Left lung (tissue), 10 donors: ENCODE data around the gene CLDN5. TPM values are rescaled to one million over a fixed set of nuclear protein-coding genes. Genes with fewer than 3 reads are reported as not detected.

ENCODE experiments used
- ATAC-seq: fragments of 200-7000 bp; cut with Tn5 transposase; one replicate; pipeline ENCODE4 v1.9.1; 2020; ENCODE audit warnings: moderate library complexity
- DNase-seq, 4 donors: peaks; one replicate each; pipeline ENCODE4 v3.0.0-alpha.2; 2013 to 2020
- H3K27ac ChIP-seq, 2 donors: fragments of 200-600 bp; sonication (generic) in 1 of 2; one replicate each; pipeline versions ENCODE4 v1.5.0 to v1.8.0; 2020 to 2021
- H3K27me3 ChIP-seq, 2 donors: fragments of 200-600 bp; sonication (generic) in 1 of 2; one replicate each; pipeline versions ENCODE4 v1.5.0 to v1.8.0; 2020 to 2021
- H3K36me3 ChIP-seq, 2 donors: fragments of 200-600 bp; sonication (generic) in 1 of 2; one replicate each; pipeline versions ENCODE4 v1.5.0 to v1.8.0; 2020 to 2021
- H3K4me1 ChIP-seq, 2 donors: fragments of 200-600 bp; one replicate each; pipeline ENCODE4 v1.8.0; 2021
- H3K4me3 ChIP-seq, 2 donors: fragments of 200-600 bp; sonication (generic) in 1 of 2; one replicate each; pipeline versions ENCODE4 v1.5.0 to v1.8.0; 2020 to 2021; ENCODE audit warnings: mild to moderate bottlenecking in 1 of 2
- H3K9me3 ChIP-seq, 2 donors: fragments of 200-600 bp; sonication (generic) in 1 of 2; one replicate each; pipeline versions ENCODE4 v1.5.0 to v1.8.0; 2020 to 2021
- intact Hi-C, 2 donors: fragments of 100-400 bp; cut with DNase I; formaldehyde crosslinking; loops; one replicate each; pipeline versions ENCODE4 v1.11.2 to v1.14.2; 2022
- polyA plus RNA-seq, 6 donors: library from polyadenylated mRNA; unstranded; fragments of 120-200 nt; gene quantifications; one replicate each; pipeline ENCODE4 v1.2.1, GENCODE V29; 2013; ENCODE audit not compliant: insufficient read length in 6 of 6
- total RNA-seq, 2 donors: library from RNA; stranded (reverse); fragmentation: NEBNext Ultra II Directional; extraction: Animal tissue kit (Norgen Biotek cat#: 25700); gene quantifications; one replicate each; pipeline ENCODE4 v1.2.1, GENCODE V29; 2021
- TF ChIP-seq, protein P1 (sequence below), 2 donors: fragments of 200-600 bp; sonication (generic) in 1 of 2; IDR thresholded peaks; one replicate each; pipeline versions ENCODE4 v1.5.0 to v1.8.0; 2021; ENCODE audit warnings: antibody characterized with exemption in 2 of 2
- donor health status: DM: no; HTN: yes; CAD: no.
- donor health status: DM: no; HTN: no; CAD: no.

CLDN5 gene
- total and polyA plus RNA-seq, 8 donors, result 56.4 to 90.7 (median 70.8) TPM

- Histone ChIP-seq H3K27me3 (peaks cover 0 to 2% of the 10 kb centered on the region in 2 donors), H3K27ac (no peak overlapping the region), H3K4me1 (no peaks in the 10 kb centered on the region), H3K9me3 (peaks cover 0 to 11% of the 10 kb centered on the region in 2 donors), H3K36me3 (peaks cover 0 to 23% of the 10 kb centered on the region in 2 donors), H3K4me3 (no peak overlapping the region)
- intact Hi-C loops, result no loop called here
- DNase-seq (no peak), ATAC-seq (no peak)
- TF ChIP-seq, protein P1, sequence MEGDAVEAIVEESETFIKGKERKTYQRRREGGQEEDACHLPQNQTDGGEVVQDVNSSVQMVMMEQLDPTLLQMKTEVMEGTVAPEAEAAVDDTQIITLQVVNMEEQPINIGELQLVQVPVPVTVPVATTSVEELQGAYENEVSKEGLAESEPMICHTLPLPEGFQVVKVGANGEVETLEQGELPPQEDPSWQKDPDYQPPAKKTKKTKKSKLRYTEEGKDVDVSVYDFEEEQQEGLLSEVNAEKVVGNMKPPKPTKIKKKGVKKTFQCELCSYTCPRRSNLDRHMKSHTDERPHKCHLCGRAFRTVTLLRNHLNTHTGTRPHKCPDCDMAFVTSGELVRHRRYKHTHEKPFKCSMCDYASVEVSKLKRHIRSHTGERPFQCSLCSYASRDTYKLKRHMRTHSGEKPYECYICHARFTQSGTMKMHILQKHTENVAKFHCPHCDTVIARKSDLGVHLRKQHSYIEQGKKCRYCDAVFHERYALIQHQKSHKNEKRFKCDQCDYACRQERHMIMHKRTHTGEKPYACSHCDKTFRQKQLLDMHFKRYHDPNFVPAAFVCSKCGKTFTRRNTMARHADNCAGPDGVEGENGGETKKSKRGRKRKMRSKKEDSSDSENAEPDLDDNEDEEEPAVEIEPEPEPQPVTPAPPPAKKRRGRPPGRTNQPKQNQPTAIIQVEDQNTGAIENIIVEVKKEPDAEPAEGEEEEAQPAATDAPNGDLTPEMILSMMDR (IDR thresholded peaks at IDR 0.05), result no peak
Observed at GRCh38 chr22:19517171-19517500, 7.1 kb downstream of the CLDN5 start.

DNA sequence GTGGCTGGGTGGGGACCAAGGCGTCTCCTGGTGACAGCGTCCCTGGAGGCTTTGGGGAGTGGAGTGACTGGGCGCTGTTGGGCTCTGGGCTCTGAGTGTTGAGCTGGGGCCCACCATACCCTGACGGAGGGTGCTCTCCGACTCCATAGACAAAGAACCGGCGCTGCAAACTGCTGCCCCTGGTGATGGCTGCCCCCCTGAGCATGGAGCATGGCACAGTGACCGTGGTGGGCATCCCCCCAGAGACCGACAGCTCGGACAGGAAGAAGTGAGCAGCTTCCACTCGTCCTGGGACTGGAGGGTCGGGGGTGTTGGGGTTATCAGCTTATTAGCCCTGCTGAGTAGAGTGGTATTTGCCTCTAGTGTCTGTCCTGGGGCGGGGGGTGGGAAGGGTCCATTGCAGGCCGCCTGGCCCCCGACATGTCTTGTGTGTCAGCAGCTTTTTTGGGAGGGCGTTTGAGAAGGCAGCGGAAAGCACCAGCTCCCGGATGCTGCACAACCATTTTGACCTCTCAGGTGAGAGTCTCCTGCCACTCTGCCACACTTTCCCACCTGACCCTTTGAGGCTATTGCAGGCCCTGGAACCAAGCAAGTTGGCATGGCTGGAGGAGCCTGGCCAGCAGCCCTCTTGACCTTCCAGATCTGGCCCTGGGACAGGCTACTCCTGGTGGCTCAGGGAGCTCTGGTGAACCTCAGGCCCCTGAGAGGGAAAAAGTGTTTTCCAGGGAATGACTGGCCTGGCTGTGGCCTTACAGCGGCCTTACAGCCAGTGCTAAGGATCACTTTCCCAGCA is 7.6 kb downstream of the CLDN5 start:
- Histone ChIP-seq H3K36me3 (peaks cover 0 to 23% of the 10 kb centered on the region in 2 donors), H3K4me1 (no peaks in the 10 kb centered on the region), H3K27me3 (no peaks in the 10 kb centered on the region), H3K4me3 (no peak overlapping the region), H3K27ac (no peak overlapping the region), H3K9me3 (peaks cover 0 to 11% of the 10 kb centered on the region in 2 donors)
- intact Hi-C loops, result no loop called here
- ATAC-seq, result no peak
- TF ChIP-seq, protein P1 (IDR thresholded peaks at IDR 0.05), result no peak
- DNase-seq, result no peak

DNA sequence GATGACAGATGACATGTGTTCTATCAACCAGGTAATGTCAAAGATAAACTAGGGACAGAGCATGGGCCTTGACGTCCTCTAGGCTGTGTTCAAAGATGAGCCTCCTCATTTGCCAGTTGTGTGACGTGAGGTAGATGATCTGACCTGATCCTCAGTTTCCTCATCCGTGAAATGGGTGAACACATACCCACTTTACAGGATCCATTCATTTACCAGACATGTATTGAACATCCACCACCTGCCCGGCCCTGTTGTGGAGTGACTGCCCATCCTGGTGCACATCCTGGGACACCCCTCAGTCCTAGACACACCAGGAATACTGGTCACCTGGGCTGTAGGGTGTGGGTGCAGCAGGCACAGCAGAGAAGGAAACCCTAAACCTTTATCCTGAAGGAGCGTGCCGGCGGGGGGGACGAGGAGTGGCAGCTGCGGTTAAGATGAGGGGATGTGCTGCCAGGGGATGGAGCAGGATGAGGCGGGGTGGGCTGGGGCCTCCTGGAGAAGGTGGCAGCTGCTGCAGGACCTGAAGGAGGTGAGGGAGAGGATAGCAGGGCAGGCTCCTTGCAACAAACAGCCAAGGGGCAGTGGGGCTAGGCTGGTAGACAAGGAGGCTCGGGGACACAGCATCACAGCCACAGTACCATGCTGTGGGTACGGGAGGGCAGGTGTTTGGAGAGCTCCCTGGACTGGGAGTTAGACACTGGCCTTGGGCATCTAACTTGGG is 8.4 kb downstream of the CLDN5 start:
- no peaks in the 10 kb centered on the region for H3K4me1 ChIP-seq
- H3K27me3 ChIP-seq, result no peaks in the 10 kb centered on the region
- H3K27ac ChIP-seq, result no peak overlapping the region
- H3K9me3 ChIP-seq, result peaks cover 0 to 11% of the 10 kb centered on the region in 2 donors
- H3K4me3 ChIP-seq, result no peak overlapping the region
- no peak for ATAC-seq
- TF ChIP-seq, protein P1 (IDR thresholded peaks at IDR 0.05), result no peak
- H3K36me3 ChIP-seq, result peaks cover 0 to 23% of the 10 kb centered on the region in 2 donors
- DNase-seq, result no peak
- intact Hi-C loops, result no loop called here

DNA sequence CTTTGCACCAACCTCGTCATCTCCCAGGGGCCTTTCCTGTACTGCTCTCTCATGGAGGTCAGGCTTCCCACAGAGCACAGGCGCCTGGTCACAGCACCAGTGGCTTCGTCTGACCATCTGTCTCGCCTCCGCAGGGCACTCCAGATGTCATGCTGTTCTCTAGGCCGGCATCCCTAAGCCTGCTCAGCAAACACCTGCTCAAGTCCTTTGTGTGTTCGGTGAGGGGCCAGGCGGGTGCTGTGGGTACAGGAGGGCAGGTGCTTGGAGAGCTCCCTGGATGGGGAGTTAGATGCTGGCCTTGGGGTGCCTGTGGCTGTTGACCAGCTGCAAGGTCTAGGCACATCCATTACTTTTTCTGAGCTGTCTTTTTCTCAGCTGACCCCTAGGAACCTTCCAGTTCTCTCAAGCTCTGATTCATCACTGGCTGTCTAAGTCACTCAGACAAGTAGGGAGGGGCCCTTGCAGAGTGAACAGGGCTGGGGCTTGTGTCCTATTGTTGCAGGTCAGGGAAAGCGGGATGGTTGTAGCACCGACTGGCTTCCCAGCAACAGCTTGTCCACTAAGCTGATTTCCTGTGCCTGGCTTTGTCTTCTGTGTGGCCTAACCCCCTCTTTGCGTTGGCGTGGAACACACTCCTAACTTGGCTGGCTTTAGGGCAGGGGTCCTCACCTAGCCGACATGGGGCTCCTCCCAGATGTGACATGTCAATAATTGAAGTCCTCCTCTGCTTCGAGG is 9.2 kb downstream of the CLDN5 start:
- H3K4me3 ChIP-seq, result no peak overlapping the region
- H3K9me3 ChIP-seq, result peaks cover 0 to 11% of the 10 kb centered on the region in 2 donors
- no peak for DNase-seq
- intact Hi-C loops, result no loop called here
- H3K27ac ChIP-seq, result no peak overlapping the region
- TF ChIP-seq, protein P1 (IDR thresholded peaks at IDR 0.05), result no peak
- peaks cover 0 to 23% of the 10 kb centered on the region in 2 donors for H3K36me3 ChIP-seq
- ATAC-seq, result no peak
- no peaks in the 10 kb centered on the region for H3K4me1 ChIP-seq
- no peaks in the 10 kb centered on the region for H3K27me3 ChIP-seq

- H3K4me3 ChIP-seq, result no peak overlapping the region
- H3K27ac ChIP-seq, result no peak overlapping the region
- no peaks in the 10 kb centered on the region for H3K4me1 ChIP-seq
- ATAC-seq, result no peak
- H3K27me3 ChIP-seq, result no peaks in the 10 kb centered on the region
- DNase-seq, result no peak
- H3K36me3 ChIP-seq, result peaks cover 0 to 16% of the 10 kb centered on the region in 2 donors
- TF ChIP-seq, protein P1 (IDR thresholded peaks at IDR 0.05), result no peak
- peaks cover 0 to 11% of the 10 kb centered on the region in 2 donors for H3K9me3 ChIP-seq
- intact Hi-C loops, result no loop called here
Observed at GRCh38 chr22:19513823-19514222, 10.4 kb downstream of the CLDN5 start.
